Measurements from ENCODE around the gene RNF26.

DNA sequence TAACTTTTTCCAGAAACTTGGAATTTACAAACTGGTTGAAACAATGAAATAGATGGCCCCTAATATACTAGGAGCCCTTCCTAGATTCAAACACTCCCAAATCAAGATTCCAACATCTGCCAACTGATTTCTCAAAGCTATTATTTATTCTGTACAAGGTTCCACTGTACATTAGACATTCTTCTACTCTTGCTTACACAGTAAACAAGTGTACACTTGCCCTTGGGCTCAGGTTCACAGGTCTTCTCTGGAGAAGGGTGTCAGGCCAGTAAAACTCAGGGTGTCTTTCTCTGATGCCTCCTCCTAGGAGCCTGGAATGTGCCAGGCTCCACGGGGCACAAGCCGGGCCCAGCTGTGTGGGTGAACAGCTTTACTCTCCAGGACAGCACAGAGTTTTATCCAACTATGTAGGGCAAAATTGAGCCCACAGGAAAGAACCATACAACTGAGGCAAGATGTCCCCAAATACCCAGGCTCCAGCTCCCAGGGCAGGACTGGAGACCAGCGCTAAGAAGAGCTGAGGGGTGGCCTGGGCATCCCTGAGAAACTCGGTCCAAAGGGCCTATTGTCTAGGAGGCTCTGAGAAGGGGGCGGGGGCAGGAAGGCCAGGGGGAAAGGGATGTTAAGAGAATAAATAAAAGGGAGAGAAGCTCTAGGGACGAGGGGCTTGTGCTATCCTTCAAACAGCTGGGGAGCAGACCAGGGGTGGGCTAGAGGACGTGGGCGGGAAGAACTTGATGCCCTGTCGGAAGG lies 20.9 kb downstream of the RNF26 start:
- TF ChIP-seq EP300 (IDR thresholded peaks at IDR 0.05), result no peak
- TF ChIP-seq, protein P1, sequence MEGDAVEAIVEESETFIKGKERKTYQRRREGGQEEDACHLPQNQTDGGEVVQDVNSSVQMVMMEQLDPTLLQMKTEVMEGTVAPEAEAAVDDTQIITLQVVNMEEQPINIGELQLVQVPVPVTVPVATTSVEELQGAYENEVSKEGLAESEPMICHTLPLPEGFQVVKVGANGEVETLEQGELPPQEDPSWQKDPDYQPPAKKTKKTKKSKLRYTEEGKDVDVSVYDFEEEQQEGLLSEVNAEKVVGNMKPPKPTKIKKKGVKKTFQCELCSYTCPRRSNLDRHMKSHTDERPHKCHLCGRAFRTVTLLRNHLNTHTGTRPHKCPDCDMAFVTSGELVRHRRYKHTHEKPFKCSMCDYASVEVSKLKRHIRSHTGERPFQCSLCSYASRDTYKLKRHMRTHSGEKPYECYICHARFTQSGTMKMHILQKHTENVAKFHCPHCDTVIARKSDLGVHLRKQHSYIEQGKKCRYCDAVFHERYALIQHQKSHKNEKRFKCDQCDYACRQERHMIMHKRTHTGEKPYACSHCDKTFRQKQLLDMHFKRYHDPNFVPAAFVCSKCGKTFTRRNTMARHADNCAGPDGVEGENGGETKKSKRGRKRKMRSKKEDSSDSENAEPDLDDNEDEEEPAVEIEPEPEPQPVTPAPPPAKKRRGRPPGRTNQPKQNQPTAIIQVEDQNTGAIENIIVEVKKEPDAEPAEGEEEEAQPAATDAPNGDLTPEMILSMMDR (IDR thresholded peaks at IDR 0.05), result no peak
- no peak for TF ChIP-seq POLR2A (IDR thresholded peaks at IDR 0.05)
